Measurements from ENCODE around the gene ADGRD2. TPM values are rescaled to one million over a fixed set of nuclear protein-coding genes. Genes with fewer than 3 reads are reported as not detected.

The ADGRD2 gene
- total and polyA plus RNA-seq, 9 of the 15 experiments (the other 6 are each of a cell fraction or from before 2014, with no cell fraction given), result not detected

GRCh38 chr9:124415102-124415851 is 35.0 kb upstream of the ADGRD2 start, which contains the start of gene PSMB7 (continued):
- TF ChIP-seq ZNF408 (CRISPR knock-in tag; IDR thresholded peaks at IDR 0.05; ENCODE audit: low read depth) (no peak), BCLAF1 (IDR thresholded peaks at IDR 0.05; ENCODE audit: borderline replicate concordance in 1 of 2, control insufficient read depth in 1 of 2, low read depth in 2 of 2, low read length in 1 of 2) (peak in 1 of 2 experiments; percentile 89; a peak in 2 of 4 replicates), MAFF (IDR thresholded peaks at IDR 0.05; ENCODE audit: low read length) (no peak; the same call in 1 of the 2 replicates), HDAC3 (IDR thresholded peaks at IDR 0.05; ENCODE audit: borderline replicate concordance, partially characterized antibody) (no peak), GATAD2A (IDR thresholded peaks at IDR 0.05) (no peak), ARID1B (IDR thresholded peaks at IDR 0.05) (peak; percentile 32; the same call in 1 of the 2 replicates), CTBP1 (IDR thresholded peaks at IDR 0.05; ENCODE audit: borderline replicate concordance) (peak; percentile 67; the same call in 1 of the 2 replicates), MTA2 (IDR thresholded peaks at IDR 0.05; ENCODE audit: low read depth) (peak; percentile 74), TFAM (CRISPR knock-in tag; conservative IDR thresholded peaks at IDR 0.05) (no peak), ARID4B (CRISPR knock-in tag; IDR thresholded peaks at IDR 0.05) (peak; percentile 92), RUNX1 (IDR thresholded peaks at IDR 0.05; ENCODE audit: low read depth) (no peak), HMGXB4 (CRISPR knock-in tag; IDR thresholded peaks at IDR 0.05) (peak; percentile 43; the same call in 1 of the 2 replicates), FOXP4 (CRISPR knock-in tag; IDR thresholded peaks at IDR 0.05; ENCODE audit: borderline replicate concordance) (no peak)

Measured in K562 (cell line).